NCI-H187 treated with DMSO at 0.1 percent for 48 hours (cell line): ENCODE measurements around the gene AKAP7.
"Not testable (repeated sequence)": the region's sequence is repeated elsewhere in the genome, so short reads cannot be mapped to it uniquely, and the experiment has no call there.

Experiments used
- DNase-seq: peaks from one replicate; lab custom pipeline; 2025; lab: John Stamatoyannopoulos, UW

Gene AKAP7

DNA sequence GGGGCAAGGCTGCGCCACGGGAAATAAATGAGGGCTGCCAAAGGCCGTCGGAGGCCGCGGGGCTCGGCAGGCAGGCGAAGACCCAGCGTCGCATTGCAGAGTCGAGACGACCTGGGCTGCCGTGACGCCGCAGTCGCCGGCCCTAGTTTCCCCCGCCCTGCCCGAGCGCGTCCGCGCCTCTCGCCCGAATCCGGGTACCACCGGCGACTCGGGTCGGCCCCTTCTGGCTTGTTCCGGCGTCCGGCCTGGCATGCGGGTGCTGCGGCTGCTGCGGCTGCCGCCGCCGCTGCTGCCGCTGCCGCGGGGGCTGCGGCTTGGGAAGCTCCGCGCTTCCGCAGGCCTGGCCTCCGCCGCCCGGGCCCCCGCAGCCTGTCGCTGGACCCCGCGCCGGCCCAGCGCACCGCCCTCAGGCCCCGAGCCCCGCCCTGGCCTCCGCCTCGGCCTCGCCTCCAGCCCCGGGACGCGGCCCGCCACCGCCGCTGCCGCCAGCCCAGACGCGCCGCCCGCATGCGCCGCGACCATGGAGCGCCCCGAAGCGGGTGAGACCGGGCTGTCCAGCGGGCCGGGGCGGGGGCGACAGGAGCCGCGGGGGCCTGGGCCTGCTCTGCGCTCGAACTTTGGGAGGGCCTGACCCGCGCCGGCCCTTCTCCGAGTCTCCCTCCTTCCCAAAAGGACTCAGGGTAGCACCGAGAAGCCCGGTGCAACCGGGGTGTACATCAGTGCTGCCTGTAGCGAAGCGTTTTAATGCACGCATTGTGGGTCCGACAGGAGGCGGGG is at the start of gene AKAP7:
AKAP7 (plus strand) TSS at position 224 of the 777 bp plus-strand sequence; CDS start at position 521, 297 bp downstream.
- DNase-seq: no peak

DNA sequence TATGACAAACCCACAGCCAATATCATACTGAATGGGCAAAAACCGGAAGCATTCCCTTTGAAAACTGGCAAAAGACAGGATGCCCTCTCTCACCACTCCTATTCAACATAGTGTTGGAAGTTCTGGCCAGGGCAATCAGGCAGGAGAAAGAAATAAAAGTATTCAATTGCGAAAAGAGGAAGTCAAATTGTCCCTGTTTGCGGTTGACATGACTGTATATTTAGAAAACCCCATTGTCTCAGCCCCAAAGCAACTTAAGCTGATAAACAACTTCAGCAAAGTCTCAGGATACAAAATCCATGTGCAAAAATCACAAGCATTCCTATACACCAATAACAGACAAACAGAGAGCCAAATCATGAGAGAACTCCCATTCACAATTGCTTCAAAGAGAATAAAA is 44.9 kb upstream of the AKAP7 start:
- DNase-seq: not testable (repeated sequence)

DNA sequence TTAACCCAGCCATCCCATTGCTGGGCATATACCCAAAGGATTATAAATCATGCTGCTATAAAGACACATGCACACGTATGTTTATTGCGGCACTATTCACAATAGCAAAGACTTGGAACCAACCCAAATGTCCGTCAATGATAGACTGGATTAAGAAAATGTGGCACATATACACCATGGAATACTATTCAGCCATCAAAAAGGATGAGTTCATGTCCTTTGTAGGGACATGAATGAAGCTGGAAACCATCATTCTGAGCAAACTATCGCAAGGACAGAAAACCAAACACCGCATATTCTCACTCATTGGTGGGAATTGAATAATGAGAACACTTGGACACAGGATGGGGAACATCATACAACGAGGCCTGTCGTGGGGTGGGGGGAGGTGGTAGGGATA is 43.3 kb upstream of the AKAP7 start:
- DNase-seq: not testable (repeated sequence)

DNA sequence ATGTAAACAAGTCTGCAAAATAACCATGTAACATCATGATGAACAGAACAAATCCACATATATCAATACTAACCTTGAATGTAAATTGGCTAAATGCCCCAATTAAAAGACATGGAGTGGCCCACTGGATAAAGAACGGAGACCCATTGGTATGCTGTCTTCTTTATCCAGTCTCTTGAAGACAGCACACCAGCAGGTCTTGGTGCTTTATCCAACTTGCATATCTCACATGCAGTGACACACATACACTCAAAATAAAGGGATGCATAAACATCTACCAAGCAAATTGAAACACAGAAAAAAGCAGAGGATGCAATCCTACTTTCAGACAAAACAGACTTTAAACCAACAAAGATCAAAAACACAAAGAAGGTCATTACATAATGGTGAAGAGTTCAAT is 41.9 kb upstream of the AKAP7 start:
- DNase-seq: no peak

DNA sequence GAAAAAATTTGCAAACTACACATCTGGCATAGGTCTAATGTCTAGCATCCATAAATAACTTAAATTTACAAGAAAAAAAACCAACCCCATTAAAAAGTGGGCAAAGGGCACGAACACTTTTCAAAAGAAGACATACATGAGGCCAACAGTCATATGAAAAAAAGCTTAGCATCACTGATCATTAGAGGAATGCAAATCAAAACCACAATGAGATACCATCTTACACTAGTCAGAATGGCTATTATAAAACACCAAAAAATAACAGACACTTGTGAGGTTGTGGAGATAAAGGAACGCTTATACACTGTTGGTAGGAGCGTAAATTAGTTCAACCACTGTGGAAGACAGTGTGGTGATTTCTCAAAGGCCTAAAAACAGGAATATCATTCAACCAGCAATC is 38.5 kb upstream of the AKAP7 start:
- no peak for DNase-seq

DNA sequence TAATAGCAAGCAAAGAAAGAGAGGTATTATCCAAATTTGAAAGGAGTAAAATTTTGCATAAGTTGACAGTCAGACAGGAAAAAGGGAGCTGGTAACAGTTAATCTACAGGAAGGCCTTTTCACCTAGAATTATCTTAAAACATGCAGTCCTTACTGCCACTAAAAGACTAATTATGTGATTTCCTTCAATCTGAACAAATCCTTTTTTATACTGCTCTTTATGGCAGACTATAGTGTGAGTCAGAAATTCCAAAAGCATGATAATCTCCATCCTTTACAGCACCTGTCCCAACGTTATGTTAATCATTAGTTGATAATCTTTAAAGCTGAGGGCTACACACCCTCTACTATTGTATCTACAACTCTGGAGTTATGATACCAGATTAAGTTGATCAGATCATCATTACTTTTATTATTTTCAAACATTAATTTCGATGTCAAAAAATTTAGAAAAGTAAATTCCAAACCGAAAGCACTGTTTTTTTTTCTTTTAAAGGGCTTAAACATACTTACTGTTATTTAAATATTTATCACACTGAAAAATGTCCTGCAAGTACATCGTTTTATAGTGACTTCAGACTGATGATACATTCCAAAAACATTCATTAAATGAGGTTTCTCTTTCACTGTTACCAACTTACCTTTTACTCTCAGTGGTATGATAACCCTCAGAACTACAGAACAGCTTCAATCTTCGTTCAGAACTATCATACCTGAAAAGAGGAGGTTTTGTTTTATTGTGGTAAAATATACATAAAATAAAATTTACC is 33.2 kb upstream of the AKAP7 start:
- no peak for DNase-seq

- DNase-seq: no peak
Observed at GRCh38 chr6:131103296-131103695, 32.0 kb upstream of the AKAP7 start.

- DNase-seq: no peak
Observed at GRCh38 chr6:131103901-131104300, 31.4 kb upstream of the AKAP7 start.

DNA sequence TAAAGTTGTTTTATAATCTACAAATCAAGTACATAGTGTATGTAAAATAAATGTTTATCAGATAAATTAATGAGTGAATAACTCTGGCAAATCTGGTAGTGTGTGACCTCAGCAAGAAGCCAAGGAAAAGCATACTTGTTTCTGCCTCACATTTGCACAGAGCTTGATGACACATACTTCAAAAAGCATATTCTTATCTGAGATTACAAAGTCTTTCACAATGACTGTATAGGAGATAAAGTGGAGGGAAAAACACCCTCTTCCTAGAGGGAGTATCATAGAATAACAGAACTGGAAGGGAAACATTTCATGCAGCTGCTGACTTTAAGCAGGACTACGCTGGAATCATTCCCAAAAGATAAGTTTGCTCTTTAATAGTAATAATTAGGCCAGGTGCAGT is 28.1 kb upstream of the AKAP7 start:
- DNase-seq: no peak

GRCh38 chr6:131112249-131112648 is 23.0 kb upstream of the AKAP7 start:
- no peak for DNase-seq

DNA sequence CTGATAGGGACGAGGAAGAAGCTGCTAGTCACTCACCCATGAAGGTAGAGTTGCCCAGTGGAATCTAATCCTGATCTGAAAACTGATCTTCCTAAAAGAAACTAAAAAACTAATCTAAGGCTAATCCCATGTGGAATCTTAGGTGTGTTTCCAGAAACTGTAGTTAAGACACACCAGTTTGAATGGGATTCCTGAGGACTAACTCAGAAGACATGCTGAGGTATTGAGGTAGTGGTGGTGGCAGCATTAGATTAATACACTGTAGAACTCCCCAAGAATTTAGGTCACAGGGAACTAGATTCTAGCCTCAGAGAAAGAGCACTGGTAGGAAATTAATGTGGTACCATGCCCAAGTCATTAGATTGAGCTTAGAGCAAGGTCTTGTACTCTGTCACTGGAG is 19.6 kb upstream of the AKAP7 start:
- DNase-seq: no peak

DNA sequence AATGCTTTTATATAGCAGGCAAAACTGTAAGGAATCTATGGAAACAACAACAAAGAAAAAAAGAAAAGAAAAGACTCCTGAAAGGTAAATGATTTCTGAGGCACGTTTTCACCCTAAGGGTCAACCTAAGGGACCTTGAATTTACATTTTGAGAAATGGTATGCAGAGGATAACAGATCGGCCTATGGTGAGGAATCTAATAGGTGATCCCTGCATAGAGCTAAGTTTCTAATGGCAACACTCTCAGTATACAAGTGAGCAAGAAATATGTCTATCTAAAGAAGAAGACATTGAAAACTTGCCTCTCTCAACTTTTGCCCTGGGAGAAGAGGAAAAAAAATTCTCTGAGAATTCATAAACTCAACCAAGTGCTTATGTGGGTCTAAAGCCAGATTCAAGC is 18.9 kb upstream of the AKAP7 start:
- no peak for DNase-seq

GRCh38 chr6:131116755-131117360 is 18.4 kb upstream of the AKAP7 start:
- DNase-seq: no peak

DNA sequence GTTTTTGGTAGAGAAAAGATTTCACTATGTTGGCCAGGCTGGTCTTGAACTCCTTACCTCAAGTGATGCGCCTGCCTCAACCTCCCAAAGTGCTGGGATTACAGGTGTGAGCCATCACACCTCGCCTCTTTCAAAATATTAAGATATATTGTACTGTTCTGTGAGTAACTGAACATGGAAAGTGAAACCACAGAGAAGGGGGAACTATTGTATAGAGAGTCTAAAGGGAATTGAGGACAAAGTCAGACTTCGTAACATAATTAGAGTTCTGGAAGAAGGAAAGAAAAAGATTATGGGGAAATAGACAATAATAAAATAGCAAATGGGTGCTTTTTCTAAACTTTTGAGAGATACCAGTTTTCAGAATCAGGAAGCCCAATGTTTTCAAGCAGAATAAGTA is 17.4 kb upstream of the AKAP7 start:
- DNase-seq: no peak

DNA sequence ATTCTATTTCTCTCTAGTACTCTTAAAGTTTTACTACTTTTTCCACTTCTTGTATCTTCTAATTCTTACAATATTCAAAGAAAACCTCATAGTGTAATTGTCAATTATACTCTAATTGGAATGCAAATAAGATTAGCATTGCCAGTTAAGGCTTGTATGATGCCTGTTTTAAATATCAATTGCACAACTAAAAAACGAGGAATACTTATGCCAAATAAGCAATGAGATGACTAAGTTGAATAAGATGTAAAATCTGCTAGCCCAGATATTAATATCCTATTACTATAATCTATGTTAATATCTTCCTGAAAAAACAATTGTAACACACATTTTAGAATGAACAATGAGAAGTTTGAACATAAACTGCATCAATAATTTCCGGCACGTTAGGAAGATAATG is 13.3 kb upstream of the AKAP7 start:
- DNase-seq: no peak

DNA sequence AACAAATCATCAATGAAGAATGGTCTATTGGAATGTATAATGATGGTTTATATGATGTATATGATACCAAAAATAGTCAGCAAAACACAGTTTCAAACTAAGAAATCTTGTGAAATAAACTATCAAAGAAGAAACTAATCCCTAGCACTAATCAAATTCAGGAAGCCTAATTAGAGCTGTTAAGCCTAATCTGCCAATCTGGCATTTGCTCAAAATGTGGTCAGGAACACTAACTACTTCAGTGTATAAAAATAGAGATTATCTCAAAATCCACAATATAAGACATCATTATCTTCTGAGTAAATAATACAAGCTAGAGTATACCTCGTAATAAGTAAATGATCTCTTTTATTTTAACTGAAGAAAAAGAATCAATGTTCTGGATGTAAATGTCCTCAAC is 12.8 kb upstream of the AKAP7 start:
- DNase-seq: no peak

GRCh38 chr6:131124336-131125071 is 10.8 kb upstream of the AKAP7 start:
- DNase-seq: no peak

DNA sequence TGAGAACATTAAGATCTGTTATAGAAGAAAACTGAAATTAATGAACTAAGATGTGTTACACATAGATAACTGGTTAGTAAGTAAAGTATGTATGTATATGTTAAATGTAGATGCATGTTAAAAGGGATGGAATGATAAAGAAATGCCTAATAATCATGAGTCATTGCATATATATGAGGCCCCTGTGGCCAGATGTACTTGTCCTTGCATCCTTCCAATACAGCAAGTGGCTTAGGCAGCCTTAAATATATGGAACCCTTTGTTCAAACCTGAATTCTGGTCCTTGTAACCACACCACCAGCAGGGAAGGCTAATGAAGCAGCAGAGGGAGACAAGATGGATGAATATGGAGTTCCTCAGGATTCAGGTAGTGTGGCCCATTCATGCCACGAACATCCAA is 9.8 kb upstream of the AKAP7 start:
- DNase-seq: no peak

- no peak for DNase-seq
Observed at GRCh38 chr6:131129689-131130553, 5.3 kb upstream of the AKAP7 start.

GRCh38 chr6:131130554-131130940 is 4.7 kb upstream of the AKAP7 start:
- DNase-seq: no peak

- DNase-seq: no peak
Observed at GRCh38 chr6:131132360-131132759, 2.9 kb upstream of the AKAP7 start.
